Activated CD8-positive, alpha-beta memory T cell treated with anti-CD3 and anti-CD28 coated beads for 4 hours (primary cell): ENCODE results near the gene BACE1-AS.

ENCODE experiments used
- DNase-seq, 2 donors: peaks; one replicate each; pipeline ENCODE4 v3.0.0-alpha.2; 2020; ENCODE audit warnings: low read depth in 2 of 2

BACE1-AS gene

DNA sequence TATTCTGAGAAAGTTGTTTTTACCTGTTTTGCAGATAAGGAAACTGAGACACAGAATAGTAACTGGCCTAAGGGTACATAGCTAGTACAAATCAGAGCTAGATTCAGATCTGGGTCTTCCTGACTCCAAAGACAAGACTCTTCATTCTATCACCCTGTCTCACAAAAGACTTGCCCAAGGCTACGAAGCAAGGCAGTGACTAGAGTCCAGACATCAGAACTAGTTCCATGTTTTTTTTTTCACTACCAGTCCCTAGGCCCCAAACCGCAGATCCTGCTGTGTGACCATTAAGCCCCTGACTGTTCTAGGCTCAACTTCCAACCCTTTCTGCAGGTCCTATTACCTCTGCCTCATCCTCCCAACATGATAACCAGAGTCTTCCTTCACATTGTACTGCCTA, 1.5 kb downstream of the BACE1-AS start:
- no peak for DNase-seq

- no peak for DNase-seq
Observed at GRCh38 chr11:117295438-117296137, 4.4 kb downstream of the BACE1-AS start.

- DNase-seq: no peak
Observed at GRCh38 chr11:117296881-117297280, 5.7 kb downstream of the BACE1-AS start.

DNA sequence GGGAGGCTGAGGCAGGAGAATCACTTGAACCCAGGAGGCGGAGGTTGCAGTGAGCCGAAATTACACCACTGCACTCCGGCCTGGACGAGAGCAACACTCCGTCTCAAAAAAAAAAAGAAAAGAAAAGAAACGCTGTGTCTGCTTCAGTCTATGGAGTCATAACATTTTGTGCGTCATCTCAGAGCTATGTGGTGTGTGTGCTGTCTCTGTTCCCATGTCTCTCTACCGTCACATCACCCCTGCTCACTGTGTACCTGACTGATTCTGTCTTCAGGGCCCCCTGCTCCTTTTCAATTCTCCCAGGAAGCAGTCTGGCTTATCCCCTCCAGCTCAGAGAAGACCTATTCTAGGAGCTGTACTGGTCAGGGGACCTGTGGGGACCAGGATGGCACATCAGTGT, 7.0 kb downstream of the BACE1-AS start:
- DNase-seq: no peak

GRCh38 chr11:117299351-117300282, 8.5 kb downstream of the BACE1-AS start:
- DNase-seq: no peak

- DNase-seq: no peak
Observed at GRCh38 chr11:117300283-117300663, 9.1 kb downstream of the BACE1-AS start.

GRCh38 chr11:117300773-117301172, 9.6 kb downstream of the BACE1-AS start:
- no peak for DNase-seq

- no peak for DNase-seq
Observed at GRCh38 chr11:117302228-117302627, 11.1 kb downstream of the BACE1-AS start.

- DNase-seq: no peak
Observed at GRCh38 chr11:117303101-117303500, 12.0 kb downstream of the BACE1-AS start.

DNA sequence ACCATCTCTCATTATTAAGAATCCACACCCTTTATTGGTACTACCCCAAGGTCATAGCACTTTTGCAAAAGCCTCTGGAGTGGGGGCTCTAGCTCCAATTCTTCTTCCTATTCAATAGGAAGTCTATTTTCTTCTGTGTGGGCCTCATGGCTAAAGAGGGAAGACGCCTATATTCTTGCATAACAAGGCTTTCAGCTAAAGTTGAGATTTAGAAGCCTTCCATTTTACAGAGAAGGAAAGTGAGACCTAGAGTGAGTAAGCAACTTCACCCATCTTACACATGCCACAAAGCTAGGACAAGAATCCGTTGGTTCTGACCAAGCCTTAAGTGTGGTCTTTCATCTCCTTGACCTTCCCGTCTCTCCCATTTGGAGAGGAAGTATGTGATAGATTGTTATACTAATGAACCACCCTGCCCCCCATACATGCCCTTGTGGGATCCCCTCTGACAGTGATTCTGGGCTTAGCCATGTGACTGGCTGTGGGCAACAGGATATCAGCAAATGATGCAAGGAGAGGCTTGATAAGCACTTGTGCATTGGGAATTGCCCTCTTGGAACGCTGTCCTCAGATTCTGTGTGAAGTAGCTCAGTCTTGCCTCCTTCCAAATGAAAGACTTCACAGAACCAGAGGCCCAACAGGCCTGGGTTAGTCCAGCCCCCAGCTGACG, 12.6 kb downstream of the BACE1-AS start:
- DNase-seq: no peak

DNA sequence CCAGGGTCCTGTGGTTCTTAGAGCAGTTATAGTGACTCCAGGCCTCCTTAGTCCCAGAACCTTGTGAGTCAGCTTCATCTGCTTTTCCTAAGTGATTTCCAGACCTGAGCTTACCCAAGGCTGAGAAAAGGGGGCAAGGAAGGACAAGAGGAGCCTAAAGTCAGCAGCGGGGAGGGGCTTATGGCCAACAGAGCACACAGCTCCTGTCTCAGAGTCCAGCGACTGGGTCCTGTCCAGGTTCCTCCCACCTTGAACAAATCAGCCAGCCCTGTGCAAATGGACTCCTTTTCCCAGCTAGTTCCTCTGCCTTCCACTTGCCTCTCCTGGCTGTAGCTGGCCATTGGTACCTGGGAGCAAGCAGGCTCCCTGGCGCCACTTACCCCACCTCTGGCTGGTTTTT, 14.0 kb downstream of the BACE1-AS start:
- DNase-seq: no peak

- no peak for DNase-seq
Observed at GRCh38 chr11:117309310-117309709, 18.2 kb downstream of the BACE1-AS start.

- DNase-seq: no peak
Observed at GRCh38 chr11:117313091-117313490, 21.9 kb downstream of the BACE1-AS start.

- DNase-seq: no peak
Observed at GRCh38 chr11:117313828-117314768, 23.0 kb downstream of the BACE1-AS start.

- no peak for DNase-seq
Observed at GRCh38 chr11:117314840-117315239, 23.7 kb downstream of the BACE1-AS start.

GRCh38 chr11:117315285-117316196, 24.4 kb downstream of the BACE1-AS start:
- no peak for DNase-seq

DNA sequence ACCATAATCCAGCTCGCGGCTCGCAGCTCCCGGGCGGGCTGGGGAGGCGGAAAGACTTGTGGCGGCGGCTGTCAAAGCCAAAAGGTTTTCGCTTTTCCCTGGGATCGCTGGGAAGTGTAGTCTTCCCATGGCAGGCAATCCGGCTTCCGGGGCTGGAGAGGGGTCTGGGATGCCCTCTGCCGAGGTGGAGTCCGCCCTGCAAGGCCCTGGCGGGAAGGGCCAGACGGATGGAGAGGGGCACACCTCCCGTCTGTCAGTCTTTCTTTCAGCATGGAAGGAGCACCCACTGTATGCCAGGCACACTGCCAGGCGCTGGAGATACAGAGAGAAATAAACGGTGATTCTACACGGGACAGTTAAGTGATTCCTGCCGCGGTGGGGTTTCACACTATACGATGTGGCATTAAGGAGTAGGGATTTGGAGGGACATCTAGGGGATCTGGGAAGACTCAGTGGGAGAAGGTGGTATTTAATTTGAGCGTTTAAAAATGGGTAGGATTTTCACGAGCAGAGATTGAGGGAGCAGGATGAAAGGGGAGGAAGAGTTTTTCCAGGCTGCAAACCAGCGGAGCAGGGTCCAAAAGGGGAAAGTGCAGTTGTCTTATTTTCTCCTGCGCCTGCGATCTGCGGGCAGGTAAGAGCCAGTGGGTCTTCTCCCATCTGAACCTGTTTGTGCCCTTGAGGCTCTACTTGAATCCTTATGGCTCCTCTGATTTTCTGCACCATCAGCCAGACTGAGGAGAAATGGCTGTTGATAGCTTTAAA, 25.2 kb downstream of the BACE1-AS start, which contains the start of gene BACE1:
BACE1 (minus strand) TSS at position 60 of the 765 bp plus-strand sequence. CDS start 461 bp downstream, outside the sequence.
- no peak for DNase-seq

DNA sequence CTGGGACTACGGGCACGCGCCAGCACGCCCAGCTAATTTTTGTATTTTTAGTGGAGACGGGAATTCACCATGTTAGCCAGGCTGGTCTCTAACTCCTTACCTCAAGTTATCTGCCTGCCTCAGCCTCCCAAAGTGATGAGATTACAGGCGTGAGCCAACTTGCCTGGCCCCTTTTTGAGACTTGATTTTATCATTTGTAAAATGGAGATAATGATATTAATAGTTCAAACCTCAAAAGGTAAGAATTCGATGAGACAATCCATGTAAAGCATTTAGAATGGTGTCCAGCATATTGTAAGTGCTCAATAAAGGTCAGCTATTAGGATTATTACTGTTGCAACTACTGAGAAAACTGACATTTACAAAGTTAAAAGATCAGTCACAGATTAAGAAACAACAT, 27.6 kb downstream of the BACE1-AS start:
- DNase-seq: no peak

DNA sequence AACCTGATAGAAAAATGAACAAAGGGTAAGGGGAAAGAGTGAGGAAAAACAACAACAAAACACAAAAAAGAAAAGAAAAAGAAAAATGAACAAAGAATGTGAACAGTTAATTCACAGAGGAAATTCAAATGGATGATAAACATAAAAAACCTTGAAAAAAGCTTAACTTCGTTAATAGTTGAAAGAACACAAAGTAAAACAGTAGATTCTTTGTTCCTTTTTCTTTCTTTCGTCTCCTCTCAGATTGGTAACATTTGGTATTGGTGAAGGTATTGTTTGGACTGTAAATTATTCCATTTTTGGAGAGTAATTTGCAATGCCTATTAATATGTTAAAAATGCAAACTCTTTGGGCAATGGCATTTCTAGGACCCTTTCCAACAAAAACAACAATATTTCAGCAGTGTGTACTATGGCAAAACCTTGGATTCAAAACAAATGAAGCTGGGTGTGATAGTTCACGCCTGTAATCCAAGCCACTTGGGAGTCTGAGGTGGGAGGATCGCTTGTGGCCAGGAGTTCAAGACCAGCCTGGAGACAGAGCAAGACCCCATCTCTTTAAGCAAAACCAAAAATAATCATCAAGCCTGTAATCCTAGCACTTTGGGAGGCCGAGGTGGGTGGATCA, 28.2 kb downstream of the BACE1-AS start:
- no peak for DNase-seq
